CD4-positive, alpha-beta T cell treated with Interleukin-21 for 1 hour (primary cell): ENCODE measurements around the gene RRN3.
"Not testable (repeated sequence)": the region's sequence is repeated elsewhere in the genome, so short reads cannot be mapped to it uniquely, and the experiment has no call there.

ENCODE experiments used
- DNase-seq: peaks from one replicate; pipeline ENCODE4 v3.0.0-alpha.2; 2020

RRN3 gene, protein sequence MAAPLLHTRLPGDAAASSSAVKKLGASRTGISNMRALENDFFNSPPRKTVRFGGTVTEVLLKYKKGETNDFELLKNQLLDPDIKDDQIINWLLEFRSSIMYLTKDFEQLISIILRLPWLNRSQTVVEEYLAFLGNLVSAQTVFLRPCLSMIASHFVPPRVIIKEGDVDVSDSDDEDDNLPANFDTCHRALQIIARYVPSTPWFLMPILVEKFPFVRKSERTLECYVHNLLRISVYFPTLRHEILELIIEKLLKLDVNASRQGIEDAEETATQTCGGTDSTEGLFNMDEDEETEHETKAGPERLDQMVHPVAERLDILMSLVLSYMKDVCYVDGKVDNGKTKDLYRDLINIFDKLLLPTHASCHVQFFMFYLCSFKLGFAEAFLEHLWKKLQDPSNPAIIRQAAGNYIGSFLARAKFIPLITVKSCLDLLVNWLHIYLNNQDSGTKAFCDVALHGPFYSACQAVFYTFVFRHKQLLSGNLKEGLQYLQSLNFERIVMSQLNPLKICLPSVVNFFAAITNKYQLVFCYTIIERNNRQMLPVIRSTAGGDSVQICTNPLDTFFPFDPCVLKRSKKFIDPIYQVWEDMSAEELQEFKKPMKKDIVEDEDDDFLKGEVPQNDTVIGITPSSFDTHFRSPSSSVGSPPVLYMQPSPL

DNA sequence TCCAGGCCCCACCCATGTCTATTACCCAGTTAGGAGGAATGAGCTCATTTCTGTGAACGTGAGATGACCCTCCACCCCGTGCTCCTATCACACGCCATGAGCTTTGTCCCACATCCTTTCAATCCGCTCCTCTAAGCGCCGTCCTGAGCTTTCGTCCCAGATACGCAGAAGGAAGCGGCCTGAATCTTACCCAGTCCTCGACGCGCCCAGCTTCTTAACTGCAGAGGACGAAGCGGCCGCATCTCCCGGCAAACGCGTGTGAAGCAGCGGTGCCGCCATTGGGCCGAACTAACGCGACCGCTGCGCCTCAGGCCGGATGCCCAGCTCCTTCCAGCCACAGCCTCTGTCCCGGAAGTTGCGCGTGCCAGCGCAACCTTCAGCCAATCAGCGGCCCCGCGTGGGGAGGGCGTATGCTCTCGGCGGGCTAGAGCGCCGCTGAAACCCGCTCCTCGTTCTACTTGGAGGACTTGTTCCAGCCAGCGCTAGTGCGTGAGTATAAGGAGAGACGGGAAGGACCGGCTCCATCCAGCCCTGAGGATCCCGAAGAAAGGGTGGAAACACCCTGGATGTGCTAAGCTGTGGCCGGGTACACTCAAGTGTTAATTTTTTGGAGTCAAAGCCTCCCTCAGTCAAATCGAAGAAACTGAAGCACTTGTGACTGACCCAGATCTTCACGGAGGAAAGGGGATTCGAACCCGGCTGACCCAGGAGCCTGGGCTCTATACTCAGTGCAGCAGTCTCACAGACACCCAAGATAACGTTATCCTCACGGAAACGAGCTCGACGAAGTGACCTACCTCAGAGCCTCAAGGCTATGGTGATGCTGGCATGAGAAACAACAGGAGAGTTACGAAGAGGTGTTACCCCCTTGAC lies at the start of gene RRN3:
Gene RRN3, minus strand, starts transcription at position 318 of the 873 bp plus-strand sequence. Its CDS starts 39 bp downstream, at position 279.
- DNase-seq = peak; percentile 88

DNA sequence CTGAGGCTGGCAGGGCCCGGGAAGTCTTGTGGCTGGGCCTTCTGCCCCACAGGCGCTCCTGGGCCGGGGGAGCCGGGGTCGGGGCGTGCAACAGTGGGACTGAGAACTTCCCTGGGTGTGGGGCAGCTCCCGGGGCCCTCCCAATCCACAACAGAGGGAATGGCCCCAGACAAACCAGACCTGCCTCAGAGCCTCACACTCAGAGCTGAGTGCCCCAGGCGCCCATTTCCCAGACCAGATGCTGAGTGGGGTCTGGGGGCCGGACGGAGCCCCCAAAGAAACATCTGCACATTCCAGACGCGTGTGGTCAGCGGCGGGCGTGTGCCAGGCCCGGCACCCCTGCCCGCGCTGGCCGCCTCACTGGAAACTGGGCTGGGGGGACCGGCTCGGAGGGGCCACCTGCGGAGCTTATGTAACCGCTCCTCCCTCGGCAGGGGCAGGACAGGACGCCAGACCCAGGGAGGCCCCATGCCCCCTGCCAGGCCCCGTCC lies 49.6 kb upstream of the RRN3 start:
- not testable (repeated sequence) for DNase-seq

DNA sequence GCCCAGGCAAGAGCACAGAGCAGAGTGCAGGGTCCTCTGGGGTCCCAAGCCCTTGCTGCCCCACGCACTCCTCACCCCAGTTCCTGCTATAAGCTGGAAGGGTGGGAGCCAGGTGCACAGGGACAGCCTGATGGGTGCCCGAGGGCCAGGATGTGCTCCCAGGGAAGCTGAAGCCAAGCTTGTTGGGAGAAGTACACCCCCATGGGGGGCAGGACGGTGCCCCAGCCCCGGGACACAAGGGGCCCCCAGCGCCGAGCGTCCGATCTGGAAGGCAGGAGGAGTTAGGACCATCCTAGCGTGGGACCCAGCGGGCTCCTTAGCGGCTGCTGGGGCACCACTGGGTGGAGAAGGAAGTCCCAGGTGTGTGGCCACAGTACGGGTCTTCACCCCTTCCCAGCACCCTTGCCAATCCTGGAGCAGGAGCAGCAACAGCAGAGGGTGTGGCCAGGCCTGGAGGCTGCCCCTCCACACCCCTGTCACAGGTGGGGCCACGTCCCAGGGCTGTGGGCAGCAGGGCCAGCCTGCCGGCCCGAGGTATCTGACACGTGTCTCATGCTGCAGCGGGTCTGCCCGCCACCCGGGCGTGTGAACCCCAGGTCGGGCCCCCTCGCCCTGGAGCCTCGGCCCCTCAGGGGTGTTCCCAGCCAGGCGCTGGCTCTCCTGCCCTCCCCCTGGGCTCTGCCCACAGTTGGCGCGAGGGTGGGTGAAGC lies 49.0 kb upstream of the RRN3 start:
- DNase-seq = not testable (repeated sequence)

DNA sequence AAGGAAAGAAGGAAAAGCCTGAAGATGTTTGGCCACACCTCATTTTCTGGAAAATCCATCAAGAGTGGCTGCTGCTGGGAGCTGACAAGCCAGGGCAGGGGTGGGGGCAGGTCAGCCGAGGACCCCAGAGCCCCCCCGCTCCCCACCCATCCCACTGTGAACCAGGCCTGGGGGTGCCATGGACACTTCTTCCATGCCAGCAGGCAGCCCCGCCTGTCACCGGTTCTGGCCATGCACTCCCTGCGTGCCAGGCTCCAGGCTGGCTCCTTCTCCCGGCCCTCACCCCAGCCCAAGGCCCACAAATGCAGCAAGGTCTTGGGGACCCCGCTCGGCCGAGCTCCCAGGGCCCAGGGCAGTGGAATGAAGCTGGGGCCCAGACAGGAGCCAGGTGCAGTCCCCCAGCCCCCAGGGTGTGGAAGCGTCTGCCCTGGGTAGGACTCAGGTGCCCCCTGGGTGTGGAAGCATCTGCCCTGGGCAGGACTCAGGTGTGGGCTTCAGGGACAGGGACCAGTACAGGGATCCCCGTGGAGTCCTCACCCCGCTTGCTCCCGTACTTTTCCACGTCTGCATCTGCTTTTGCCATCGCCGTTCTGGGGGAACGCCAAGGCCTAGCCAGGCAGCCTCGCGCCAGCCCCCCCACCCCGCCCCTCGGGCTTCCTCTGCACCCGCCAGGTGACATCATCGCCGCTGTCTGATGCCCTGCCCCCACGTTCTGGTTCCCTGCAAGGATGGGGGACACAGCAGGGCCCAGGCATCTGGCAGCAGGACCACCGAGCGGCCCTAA lies 48.2 kb upstream of the RRN3 start:
- DNase-seq = not testable (repeated sequence)

DNA sequence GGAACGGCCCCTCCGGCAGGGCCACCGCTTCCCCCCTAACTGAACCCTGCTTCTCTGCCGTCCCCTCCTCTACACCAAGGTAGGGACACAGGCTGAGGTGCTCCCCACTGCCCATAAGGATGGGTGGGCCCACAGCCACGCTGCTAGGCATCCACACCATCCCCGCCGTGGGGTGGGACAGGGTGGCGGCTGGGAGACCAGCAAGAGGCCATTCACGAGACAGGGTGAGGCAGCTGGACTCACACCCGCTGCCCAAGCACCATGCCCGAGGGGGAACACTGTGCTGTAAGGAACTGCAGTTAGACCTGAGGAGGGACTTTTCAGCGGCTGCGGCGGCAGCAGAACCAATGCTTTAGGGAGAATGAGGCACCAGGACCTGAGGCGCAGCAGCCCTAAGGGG lies 47.5 kb upstream of the RRN3 start:
- no peak for DNase-seq

DNA sequence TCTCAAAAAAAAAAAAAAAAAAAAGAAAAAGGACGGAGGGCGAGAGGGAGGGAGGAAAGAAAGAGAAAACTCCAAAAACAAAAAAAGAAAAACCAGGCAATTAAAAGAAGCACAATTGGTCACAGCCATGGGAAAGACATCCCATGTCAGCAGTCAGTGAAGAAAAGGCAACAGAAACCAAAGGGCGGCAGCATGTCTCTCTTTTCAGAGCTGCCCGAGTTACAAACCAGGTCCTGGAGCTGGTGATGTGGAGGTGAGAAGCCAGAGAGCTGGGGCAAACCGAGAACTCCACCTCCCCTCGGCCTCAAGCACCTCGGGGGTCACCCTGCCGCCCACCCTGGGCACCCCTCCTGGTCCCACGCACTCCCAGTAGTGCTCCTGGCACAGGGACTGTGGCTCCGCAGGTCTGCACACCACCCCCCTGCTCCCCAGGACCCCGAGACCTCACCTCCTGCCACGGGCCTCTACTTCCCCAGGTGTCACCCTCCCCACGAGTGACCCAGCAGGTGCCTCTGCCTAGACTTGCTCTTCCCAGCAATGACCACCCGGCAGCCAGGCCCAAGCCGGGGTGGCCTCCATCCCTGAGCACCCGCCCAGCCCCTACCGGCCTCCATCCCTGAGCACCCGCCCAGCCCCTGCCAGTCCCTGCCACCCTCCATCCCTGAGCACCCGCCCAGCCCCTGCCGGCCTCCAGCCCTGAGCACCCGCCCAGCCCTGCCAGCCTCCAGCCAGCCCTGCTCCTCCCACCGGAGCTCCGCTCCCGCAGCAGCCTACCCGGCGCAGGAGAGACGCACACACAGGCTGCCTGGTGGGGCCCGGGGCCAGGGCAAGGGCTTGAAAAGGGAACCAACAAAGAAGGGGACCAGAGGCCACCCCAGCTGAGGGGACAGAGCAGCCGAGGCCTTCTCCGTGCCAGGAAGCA lies 46.6 kb upstream of the RRN3 start:
- not testable (repeated sequence) for DNase-seq

DNA sequence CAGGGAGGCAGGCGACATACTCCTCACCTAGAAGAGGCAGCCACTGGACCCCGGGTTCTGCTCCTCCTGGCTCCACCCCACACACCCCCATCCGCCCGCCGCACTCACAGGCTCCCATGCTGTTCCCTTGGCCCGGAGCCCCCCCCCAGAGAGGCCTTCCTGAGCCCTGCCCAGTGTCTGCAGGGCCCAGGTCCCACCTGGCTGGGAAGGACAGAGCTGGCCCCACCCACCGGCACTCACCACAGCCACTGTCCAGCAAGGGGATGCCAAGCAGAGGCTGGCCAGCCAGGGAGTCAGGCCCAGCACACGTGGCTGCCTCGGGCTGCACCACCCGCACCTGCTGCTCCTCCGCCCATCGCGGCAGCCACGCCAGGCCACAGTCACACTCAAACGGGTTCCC lies 43.4 kb upstream of the RRN3 start:
- not testable (repeated sequence) for DNase-seq

DNA sequence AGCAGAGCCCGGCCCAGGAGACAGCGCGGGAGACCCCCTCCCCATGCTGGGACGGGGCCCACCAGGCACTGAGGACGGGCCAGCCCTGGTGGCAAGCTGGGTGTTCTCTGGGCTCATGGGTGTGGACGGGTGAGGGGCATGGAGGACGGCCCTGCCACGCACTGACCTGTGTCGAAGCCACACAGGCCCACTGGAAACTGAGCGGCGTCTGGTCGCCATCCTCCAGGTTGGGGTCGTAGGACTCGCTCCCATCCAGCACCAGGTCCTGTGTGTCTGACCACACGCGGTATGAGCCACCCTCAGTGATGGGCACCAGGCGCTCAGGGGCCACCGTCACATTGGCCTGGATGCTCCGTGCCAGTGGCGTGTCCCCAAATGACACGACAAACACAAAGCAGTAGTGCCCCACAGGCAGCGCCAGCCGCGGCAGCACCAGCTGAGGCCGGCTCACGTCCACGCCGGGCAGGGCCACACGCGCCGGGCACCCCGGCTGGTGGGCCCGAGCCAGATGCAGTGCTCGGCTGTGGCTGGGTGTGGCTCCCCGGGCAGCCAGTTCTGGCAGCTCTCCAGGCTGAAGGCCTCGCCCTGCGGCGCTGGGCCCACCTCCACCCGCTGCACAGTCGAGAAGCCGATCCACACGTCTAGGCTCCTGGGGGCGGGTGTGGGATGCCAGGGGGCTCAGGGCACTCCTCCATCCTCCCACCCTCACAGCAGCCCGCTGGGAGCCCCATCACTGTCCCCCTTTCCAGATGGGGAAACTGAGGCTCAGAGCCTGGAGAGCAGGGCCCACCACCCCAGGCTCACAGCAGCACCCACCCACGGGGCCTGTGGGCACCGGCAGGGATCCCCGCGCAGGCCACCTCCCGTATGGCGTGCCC lies 41.6 kb upstream of the RRN3 start:
- not testable (repeated sequence) for DNase-seq

DNA sequence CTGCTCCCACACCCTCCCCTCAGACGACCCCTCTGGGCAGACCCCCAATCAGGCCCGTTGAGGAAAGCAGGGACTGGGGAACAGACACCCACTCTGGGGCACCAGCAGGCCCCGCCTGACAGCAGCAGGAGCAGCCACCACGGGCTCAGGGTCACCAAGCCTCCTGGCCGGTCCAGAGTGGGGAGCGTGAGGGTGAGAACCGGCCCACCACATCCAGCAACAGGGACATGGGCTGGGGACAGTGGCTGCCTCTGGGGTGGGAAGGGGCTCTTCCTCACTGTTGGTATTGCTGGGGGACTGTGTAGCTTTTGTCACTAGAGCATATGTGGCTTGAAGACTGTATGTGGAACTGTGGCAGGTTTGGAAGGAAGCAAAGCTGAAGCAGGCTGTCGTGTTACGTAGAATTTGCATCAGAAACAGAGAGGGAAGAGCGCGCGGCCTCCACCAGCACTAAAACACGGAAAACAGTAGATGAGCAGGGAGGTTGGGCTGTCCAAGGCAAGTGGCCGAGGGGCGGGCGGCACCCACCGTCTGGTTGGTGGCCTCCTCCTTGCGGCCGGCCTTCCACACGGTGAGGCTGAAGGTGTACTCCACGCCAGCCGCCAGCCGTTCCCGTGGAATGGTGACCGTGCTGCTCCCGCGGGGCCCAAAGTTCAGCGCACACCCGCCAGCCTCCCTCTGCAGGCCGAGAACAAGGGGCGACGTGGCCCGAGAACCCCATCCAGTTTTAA lies 40.8 kb upstream of the RRN3 start:
- not testable (repeated sequence) for DNase-seq

DNA sequence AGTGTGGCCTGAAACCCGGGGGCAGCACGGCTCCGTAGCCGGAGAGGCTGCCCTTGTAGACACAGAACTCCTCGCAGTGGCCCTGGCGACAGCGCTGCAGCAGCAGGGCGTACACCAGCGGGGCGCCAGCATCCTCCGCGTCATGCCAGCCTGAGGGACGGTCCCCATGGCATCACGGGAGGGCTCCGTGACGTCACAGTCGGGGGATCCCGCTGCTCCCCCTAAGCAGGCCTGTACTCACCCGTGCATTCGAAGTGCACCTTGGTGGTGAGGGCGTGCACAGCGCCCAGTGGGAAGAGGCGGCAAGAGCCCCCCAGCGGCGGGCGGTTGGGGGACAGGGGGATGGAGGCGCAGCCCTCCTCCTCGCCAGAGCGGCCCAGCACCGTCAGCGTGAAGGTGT lies 39.5 kb upstream of the RRN3 start:
- not testable (repeated sequence) for DNase-seq

DNA sequence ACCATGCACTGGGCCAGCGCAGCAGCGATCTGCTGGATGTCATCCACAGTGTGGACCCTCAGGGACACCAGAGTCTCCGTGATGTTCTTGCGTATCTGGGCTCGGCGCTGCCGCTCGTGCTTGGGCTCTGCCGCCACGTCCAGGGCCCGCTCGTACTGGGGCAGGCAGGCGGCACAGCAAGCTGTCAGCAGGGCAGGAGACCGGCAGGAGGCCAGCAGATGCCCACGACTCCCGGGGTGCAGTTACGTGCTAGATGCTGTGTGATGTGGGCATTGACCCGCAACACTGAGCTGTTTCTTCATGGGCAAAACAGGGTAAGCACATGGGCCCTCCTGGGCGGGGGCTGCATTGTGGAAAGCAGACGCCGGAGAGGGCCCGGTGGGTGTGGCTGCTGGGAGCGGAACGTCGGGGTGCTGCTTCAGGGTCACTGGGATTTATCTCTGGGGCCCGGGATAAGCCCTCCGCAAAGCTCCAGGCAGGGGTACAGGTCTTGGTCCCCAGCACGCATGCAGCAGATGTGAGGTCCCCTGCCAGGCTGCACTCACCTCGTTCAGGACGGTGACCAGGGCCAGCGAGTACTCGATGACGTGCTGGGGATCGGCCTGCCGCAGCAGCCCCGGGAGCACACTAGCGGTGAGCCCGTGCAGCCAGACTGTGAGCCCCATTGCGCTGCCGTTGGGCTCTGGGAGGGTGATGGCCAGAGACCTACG lies 38.8 kb upstream of the RRN3 start:
- DNase-seq = not testable (repeated sequence)

DNA sequence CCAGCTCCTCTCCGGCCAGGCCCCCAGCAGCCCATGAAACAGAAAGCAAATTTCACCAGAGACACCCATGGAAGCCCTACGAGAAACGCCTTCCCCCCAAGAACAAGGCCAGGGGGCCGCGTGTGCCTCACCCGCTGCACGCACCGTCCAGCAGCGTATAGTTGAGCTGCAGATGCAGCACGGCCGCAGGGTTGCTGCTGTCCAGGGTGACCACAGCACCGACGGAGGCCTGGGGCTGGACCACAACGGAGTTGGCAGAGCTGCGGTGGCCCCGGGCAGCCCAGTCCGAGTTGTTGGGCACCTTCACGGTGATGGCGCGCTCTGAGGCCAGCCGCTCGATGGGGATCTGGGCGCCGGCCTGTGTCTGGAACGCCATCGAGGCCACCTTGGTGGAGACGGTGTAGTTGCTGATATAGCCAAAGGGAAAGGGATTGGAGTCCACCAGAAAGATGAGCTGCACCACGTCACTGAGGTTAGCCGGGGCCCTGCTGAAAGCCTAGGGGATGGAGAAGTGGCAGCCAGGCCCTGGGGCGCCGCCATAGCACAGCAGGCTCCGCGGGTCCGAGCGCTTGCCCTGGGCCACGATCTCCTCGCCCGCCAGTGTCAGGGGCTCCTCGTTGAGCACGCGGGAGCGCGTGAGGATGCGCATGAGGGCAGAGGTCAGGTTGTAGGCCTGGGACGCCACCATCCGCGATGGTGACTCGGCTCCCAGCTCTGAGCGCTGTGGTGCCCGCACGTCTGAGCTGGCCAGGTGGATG lies 37.0 kb upstream of the RRN3 start:
- not testable (repeated sequence) for DNase-seq

DNA sequence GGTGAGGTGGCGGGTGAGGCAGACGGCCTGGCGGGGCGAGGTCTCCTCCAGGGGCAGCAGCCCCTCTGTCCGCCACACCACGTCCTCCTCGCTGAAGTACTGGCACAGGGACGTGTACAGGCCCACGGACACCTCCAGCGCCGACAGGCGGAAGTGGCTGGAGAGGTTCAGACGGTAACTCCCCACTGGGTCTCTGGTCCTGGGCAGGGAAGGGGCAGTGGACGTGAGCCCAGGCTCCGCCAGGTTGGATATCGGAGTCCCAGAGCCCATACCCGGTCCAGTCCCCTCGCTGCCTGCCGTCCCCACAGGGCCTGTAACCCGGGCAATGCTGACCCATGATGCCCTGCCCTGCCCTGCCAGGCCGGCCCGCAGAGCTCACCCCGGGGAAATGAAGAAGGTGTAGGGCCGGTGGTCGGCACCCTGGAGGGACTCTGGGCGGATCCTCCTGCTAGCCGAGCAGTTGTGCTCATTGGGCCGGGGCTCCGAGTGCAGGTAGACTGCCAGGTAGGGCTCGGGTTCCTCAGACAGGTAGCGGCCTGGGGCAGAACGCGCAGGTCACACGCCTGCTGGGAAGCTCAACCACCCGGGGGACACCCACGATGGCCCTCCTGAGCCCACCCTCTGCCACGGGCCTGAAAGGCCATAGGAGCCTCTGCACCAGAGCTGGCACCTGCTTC lies 36.3 kb upstream of the RRN3 start:
- not testable (repeated sequence) for DNase-seq

DNA sequence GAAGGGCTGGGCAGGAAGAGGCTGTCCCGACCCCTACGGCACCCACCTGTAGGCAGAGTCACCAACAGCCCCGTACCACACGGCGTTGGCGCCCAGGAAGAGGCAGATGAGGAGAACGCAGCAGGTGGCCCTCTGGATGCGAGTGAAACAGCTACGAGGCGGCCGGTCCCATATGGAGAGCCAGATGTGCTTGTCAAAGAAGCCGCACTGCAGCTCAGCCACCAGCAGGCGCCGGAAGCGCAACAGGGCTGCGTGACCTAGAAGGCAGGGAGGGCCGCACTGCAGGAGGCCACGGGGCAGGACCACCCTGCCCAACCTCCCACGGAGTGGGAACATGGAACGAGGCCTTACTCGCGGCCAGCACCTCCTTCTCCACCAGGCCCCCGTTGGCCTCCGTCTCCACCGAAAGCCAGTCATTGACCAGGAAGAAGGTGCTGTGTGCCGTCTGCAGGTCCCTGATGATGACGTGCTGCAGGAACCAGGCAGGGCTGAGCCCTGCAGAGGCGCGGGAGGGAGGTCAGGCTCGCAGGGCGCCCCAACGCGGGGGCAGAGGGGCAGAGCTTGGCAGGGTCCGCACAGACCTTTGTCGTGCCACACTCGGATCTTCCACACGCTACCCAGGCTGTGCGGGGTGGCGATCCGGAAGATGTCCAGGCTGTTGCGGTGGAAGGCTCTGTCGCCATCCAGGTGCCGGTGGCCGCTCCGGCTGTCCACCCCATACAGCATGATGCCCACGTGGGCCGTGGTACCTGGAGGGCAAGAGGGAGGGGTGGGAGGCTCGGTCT lies 33.8 kb upstream of the RRN3 start:
- DNase-seq = not testable (repeated sequence)

DNA sequence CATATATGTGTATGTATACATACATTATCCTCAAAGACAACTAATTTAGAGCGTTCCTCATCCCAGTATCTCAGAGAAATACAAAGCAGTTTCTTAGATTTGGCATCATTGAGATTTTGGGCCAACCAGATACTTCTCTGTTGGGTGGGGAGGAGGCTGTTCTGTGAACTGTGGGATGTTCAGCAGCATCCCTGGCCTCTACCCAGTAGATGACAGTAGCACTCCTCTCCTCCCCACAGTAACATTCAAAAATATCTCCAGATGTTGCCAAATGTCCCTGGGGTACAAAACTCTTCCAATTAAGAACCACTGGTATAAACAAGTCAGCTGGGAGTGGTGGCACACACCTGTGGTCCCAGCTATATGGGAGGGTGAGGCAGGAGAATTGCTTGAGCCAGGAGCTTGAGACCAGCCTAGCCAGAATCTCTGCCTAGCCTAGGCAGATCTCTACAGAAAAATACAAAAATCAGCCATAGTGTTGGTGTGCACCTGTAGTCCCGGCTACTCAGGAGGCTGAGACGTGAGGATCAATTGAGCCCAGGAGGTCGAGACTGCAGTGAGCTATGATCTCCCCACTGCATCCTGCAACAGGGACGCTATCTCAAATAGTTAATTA lies 6.4 kb upstream of the RRN3 start:
- DNase-seq = not testable (repeated sequence)
